ENCODE measurements around the gene GLRA3.

DNA sequence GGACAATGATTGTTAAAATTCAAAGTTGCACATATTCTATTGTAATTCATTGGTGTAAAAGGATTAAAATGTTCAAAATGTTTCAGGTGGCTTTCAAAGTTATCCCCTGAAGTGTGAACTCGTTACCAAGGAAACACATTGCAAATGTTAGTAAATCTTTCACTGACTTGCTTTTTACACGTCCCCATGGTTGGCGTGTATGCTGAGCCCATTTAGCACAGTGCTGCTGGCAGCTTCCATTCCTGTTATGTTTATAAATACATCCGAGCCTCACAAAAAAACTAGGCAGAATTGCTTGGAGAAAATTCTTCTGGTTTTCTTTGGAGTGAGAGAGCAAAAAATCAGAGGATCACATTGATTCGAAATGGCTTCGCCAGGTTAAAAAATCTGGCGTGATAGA, 200.9 kb downstream of the GLRA3 start:
- TF ChIP-seq POLR2AphosphoS2 (IDR thresholded peaks at IDR 0.05; ENCODE audit: low read depth, low read length) = no peak
- TF ChIP-seq SP1 (IDR thresholded peaks at IDR 0.05; ENCODE audit: low read depth, low read length) = no peak
- TF ChIP-seq, protein P1, sequence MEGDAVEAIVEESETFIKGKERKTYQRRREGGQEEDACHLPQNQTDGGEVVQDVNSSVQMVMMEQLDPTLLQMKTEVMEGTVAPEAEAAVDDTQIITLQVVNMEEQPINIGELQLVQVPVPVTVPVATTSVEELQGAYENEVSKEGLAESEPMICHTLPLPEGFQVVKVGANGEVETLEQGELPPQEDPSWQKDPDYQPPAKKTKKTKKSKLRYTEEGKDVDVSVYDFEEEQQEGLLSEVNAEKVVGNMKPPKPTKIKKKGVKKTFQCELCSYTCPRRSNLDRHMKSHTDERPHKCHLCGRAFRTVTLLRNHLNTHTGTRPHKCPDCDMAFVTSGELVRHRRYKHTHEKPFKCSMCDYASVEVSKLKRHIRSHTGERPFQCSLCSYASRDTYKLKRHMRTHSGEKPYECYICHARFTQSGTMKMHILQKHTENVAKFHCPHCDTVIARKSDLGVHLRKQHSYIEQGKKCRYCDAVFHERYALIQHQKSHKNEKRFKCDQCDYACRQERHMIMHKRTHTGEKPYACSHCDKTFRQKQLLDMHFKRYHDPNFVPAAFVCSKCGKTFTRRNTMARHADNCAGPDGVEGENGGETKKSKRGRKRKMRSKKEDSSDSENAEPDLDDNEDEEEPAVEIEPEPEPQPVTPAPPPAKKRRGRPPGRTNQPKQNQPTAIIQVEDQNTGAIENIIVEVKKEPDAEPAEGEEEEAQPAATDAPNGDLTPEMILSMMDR (IDR thresholded peaks at IDR 0.05 in 2 of 3, conservative IDR thresholded peaks at IDR 0.05 in 1 of 3; ENCODE audit: control insufficient read depth in 2 of 3, extremely low read depth in 1 of 3, insufficient read depth in 1 of 3, low read depth in 3 of 3, low read length in 3 of 3) = no peak
- no peak for TF ChIP-seq POLR2A (IDR thresholded peaks at IDR 0.05; ENCODE audit: low read depth, low read length)
- no peak for TF ChIP-seq EP300 (IDR thresholded peaks at IDR 0.05; ENCODE audit: borderline replicate concordance in 1 of 2, control insufficient read depth in 1 of 2, low read depth in 2 of 2, low read length in 2 of 2)
- no peak for TF ChIP-seq CHD2 (IDR thresholded peaks at IDR 0.05; ENCODE audit: borderline replicate concordance, low read depth, low read length)
- TF ChIP-seq SUZ12 (IDR thresholded peaks at IDR 0.05; ENCODE audit: unreplicated experiment) = no peak
- TF ChIP-seq TCF7 (IDR thresholded peaks at IDR 0.05; ENCODE audit: borderline replicate concordance) = no peak
- no peak for TF ChIP-seq MYC (IDR thresholded peaks at IDR 0.05; ENCODE audit: insufficient read depth, insufficient read length, insufficient replicate concordance, low read length, severe bottlenecking)
- TF ChIP-seq SRF (IDR thresholded peaks at IDR 0.05; ENCODE audit: low read depth in 2 of 2, low read length in 2 of 2) = no peak
- TF ChIP-seq TAF1 (IDR thresholded peaks at IDR 0.05; ENCODE audit: borderline replicate concordance, low read depth, low read length) = no peak
- TF ChIP-seq, protein P2, sequence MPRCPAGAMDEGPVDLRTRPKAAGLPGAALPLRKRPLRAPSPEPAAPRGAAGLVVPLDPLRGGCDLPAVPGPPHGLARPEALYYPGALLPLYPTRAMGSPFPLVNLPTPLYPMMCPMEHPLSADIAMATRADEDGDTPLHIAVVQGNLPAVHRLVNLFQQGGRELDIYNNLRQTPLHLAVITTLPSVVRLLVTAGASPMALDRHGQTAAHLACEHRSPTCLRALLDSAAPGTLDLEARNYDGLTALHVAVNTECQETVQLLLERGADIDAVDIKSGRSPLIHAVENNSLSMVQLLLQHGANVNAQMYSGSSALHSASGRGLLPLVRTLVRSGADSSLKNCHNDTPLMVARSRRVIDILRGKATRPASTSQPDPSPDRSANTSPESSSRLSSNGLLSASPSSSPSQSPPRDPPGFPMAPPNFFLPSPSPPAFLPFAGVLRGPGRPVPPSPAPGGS (IDR thresholded peaks at IDR 0.05; ENCODE audit: borderline replicate concordance, insufficient read depth, low read depth, low read length, poor library complexity, severe bottlenecking) = no peak
